GM12874 (cell line): ENCODE measurements around the gene COL4A1.

Experiments
- CTCF ChIP-seq: IDR thresholded peaks from 2 replicates; pipeline ENCODE4 v1.5.1; 2011; ENCODE audit warnings: low read depth, mild to moderate bottlenecking, control low read depth, low read length, moderate library complexity; ENCODE audit not compliant: insufficient read depth

Gene COL4A1

GRCh38 chr13:110206996-110207395, 100.0 kb downstream of the COL4A1 start:
- no peak for TF ChIP-seq CTCF

- TF ChIP-seq CTCF, result no peak
Measured at GRCh38 chr13:110206185-110206584, 100.8 kb downstream of the COL4A1 start.

- no peak for TF ChIP-seq CTCF
Measured at GRCh38 chr13:110201114-110201513, 105.8 kb downstream of the COL4A1 start.

GRCh38 chr13:110200276-110200870, 106.6 kb downstream of the COL4A1 start:
- no peak for TF ChIP-seq CTCF

GRCh38 chr13:110199046-110199831, 107.7 kb downstream of the COL4A1 start:
- no peak for TF ChIP-seq CTCF

GRCh38 chr13:110197471-110197870, 109.5 kb downstream of the COL4A1 start:
- no peak for TF ChIP-seq CTCF

GRCh38 chr13:110197026-110197425, 109.9 kb downstream of the COL4A1 start:
- TF ChIP-seq CTCF, result no peak
